Gastrocnemius medialis (tissue), 4 donors: ENCODE measurements around the gene FGD5.

Source experiments
- CTCF ChIP-seq, 5 experiments: fragments of 450-650 bp in 3 of 5; fragments of 200-600 bp in 2 of 5; sonication (generic) in 2 of 5; IDR thresholded peaks in 4 of 5; conservative IDR thresholded peaks in 1 of 5; 1 replicate in 4 of 5; 2 replicates in 1 of 5; pipeline ENCODE4 v1.5.1; 2016 to 2019; ENCODE audit warnings: antibody characterized with exemption in 5 of 5, mild to moderate bottlenecking in 3 of 5, moderate library complexity in 3 of 5
- POLR2A ChIP-seq, 2 donors: fragments of 450-650 bp; IDR thresholded peaks; one replicate each; pipeline ENCODE4 v1.6.1; 2017; ENCODE audit warnings: antibody characterized with exemption in 2 of 2, mild to moderate bottlenecking in 2 of 2, moderate library complexity in 2 of 2

- TF ChIP-seq CTCF (IDR thresholded peaks at IDR 0.05 in 4 of 5, conservative IDR thresholded peaks at IDR 0.05 in 1 of 5) (no peak), POLR2A (IDR thresholded peaks at IDR 0.05) (no peak)
Measured at GRCh38 chr3:14842277-14842676, 23.5 kb downstream of the FGD5 start.
